HUES6 (cell line): ENCODE measurements around the gene MYRF.

Source experiments
- H3K27ac ChIP-seq: 2 replicates; pipeline ENCODE4 v1.7.0; 2013; ENCODE audit warnings: low read depth, mild to moderate bottlenecking, low read length, inconsistent platforms
- H3K27me3 ChIP-seq: 2 replicates; pipeline ENCODE4 v1.6.1; 2013; ENCODE audit warnings: low read length; ENCODE audit not compliant: control insufficient read depth, insufficient read depth
- H3K36me3 ChIP-seq: 2 replicates; pipeline ENCODE4 v1.6.1; 2013; ENCODE audit warnings: low read length; ENCODE audit not compliant: control insufficient read depth, insufficient read depth
- H3K4me1 ChIP-seq: 2 replicates; pipeline ENCODE4 v1.6.1; 2013; ENCODE audit warnings: low read length; ENCODE audit not compliant: control insufficient read depth, insufficient read depth
- H3K4me3 ChIP-seq: 2 replicates; pipeline ENCODE4 v1.5.1; 2013; ENCODE audit warnings: low read depth, low read length
- H3K9ac ChIP-seq: one replicate; pipeline ENCODE4 v1.6.1; 2013; ENCODE audit warnings: mild to moderate bottlenecking, low read length
- H3K9me3 ChIP-seq: 2 replicates; pipeline ENCODE4 v1.6.1; 2013; ENCODE audit warnings: low read depth, low read length; ENCODE audit not compliant: control insufficient read depth, insufficient read depth

MYRF gene

DNA sequence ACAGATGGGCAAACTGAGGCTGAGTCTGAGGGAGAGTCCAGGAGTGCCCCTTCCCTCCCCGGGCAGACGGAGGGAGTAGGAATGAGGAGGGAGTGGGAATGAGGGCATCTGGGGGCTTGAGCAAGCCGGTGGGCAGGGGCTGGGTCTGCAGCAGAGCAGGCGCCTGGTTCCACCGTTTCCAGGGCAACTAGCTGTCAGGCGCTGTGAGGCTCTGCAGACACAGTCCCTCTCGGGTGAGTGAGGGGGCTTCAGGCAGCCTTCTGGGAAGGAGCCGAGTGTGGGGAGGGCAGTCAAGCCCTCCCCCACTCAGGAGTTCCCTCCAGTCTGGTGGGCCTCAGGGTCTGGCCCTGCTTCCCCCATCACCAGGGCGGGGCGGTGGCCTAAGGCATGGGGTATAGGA, 20.9 kb downstream of the MYRF start:
- H3K36me3 ChIP-seq, result no peaks in the 10 kb centered on the region; the same call in 1 of the 2 replicates
- H3K9me3 ChIP-seq, result no peaks in the 10 kb centered on the region
- H3K4me3 ChIP-seq, result no peak overlapping the region
- no peak overlapping the region for H3K9ac ChIP-seq
- no peak overlapping the region for H3K27ac ChIP-seq
- no peaks in the 10 kb centered on the region for H3K27me3 ChIP-seq
- peaks cover 41% of the 10 kb centered on the region for H3K4me1 ChIP-seq

DNA sequence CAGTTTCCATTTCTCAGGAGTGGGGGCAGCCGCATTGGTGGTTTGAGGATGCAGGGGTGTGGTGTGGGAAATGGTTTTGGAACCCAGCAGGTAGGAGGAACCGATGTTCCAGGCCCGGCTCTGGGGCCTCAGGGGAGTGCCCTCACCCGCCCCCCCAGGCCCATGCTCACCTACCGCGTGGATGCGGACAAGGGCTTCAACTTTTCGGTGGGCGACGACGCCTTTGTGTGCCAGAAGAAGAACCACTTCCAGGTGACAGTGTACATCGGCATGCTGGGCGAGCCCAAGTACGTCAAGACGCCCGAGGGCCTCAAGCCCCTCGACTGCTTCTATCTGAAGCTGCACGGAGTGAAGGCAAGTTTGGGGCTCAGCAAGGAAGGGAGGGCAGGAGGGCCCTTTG, 21.4 kb downstream of the MYRF start:
- Histone ChIP-seq H3K27me3 (no peaks in the 10 kb centered on the region), H3K27ac (no peak overlapping the region), H3K4me1 (peaks cover 41% of the 10 kb centered on the region), H3K4me3 (no peak overlapping the region), H3K36me3 (no peaks in the 10 kb centered on the region; the same call in 1 of the 2 replicates), H3K9ac (no peak overlapping the region), H3K9me3 (no peaks in the 10 kb centered on the region)

DNA sequence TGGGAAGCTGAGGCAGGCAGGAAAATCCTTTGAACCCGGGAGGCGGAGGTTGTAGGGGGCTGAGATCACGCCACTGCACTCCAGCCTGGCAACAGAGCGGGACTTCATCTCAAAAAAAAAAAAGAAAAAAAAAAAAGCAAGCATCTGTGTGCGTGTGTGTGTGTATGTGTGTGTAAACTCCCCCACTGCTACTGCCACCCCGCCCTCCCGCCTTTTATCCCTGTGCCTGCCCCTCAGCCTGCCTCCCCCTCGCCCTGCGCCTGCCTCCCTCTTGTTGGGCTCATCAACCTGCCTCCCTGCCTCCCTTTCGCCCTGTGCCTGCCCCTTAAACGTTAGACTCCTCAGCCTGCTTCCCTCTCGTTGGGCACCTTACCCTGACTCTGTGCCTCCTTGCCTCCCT, 22.0 kb downstream of the MYRF start:
- Histone ChIP-seq H3K4me3 (no peak overlapping the region), H3K36me3 (no peaks in the 10 kb centered on the region; the same call in 1 of the 2 replicates), H3K4me1 (peaks cover 39% of the 10 kb centered on the region), H3K27ac (no peak overlapping the region), H3K9me3 (no peaks in the 10 kb centered on the region), H3K9ac (no peak overlapping the region), H3K27me3 (no peaks in the 10 kb centered on the region)

DNA sequence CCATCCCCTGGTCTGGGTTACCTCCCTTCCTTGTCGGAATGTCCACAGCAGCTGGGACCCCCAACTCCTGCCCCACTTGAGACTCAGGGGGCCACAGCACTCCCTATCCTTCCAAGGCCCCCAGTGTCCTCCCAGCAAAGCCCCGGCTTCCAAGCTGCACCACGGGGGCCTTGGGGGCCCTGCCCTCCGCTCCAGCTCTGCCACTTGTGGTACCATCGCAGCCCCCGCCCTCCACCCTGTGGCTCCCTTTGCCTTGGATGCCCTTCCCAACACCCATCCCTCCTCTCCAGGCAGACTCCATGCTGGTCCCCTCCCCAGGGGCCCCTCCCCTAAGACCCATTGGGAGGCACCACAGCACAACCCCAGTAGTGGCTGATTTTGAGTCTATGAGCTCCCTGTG, 22.7 kb downstream of the MYRF start:
- H3K9ac ChIP-seq, result no peak overlapping the region
- peaks cover 34% of the 10 kb centered on the region for H3K4me1 ChIP-seq
- no peaks in the 10 kb centered on the region for H3K27me3 ChIP-seq
- no peak overlapping the region for H3K4me3 ChIP-seq
- H3K9me3 ChIP-seq, result no peaks in the 10 kb centered on the region
- H3K36me3 ChIP-seq, result peaks cover 5% of the 10 kb centered on the region; the same call in 1 of the 2 replicates
- no peak overlapping the region for H3K27ac ChIP-seq

DNA sequence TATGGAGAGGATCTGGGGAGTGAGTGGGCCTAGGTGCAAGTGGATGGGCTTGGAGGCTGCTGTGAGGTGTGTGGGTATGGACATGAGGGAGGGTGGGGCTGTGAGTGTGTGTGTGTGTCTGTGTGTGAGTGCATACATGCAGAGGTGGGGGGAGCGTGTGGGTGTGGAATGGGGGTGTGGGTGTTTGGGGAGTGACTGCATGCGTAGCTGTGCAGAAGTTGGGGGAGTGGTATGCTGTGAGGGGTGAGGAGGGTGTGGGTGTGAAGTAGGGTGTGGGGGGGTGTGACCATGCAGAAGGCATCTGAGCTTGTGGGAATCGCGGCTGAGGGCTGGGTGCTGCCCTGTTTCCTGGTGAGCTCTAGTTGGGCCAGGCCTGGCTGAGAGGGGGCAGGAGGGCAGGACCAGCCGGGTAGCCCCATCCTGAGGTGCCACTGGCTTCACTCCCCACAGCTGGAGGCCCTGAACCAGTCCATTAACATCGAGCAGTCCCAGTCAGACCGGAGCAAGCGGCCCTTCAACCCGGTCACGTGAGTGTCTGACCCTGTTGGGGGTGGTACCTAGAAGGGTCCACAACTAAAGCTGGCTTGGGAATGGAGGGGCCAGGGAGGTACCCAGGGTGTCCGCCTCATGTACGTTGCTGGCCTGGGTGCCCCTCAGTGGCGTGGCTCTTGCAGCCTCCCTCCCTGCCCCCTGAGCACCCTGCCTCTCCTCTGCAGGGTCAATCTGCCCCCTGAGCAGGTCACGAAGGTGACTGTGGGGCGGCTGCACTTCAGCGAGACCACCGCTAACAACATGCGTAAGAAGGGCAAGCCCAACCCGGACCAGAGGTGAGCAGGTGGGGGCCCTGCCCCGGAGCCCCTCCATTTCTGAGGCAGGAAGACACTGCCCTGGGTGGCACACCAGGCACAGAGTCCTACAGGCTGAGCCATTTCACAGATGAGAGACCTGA, 23.4 kb downstream of the MYRF start:
- H3K4me3 ChIP-seq, result no peak overlapping the region
- no peaks in the 10 kb centered on the region for H3K9me3 ChIP-seq
- no peaks in the 10 kb centered on the region for H3K27me3 ChIP-seq
- H3K36me3 ChIP-seq, result peaks cover 7% of the 10 kb centered on the region; the same call in 1 of the 2 replicates
- no peak overlapping the region for H3K9ac ChIP-seq
- no peak overlapping the region for H3K27ac ChIP-seq
- peaks cover 34% of the 10 kb centered on the region for H3K4me1 ChIP-seq

DNA sequence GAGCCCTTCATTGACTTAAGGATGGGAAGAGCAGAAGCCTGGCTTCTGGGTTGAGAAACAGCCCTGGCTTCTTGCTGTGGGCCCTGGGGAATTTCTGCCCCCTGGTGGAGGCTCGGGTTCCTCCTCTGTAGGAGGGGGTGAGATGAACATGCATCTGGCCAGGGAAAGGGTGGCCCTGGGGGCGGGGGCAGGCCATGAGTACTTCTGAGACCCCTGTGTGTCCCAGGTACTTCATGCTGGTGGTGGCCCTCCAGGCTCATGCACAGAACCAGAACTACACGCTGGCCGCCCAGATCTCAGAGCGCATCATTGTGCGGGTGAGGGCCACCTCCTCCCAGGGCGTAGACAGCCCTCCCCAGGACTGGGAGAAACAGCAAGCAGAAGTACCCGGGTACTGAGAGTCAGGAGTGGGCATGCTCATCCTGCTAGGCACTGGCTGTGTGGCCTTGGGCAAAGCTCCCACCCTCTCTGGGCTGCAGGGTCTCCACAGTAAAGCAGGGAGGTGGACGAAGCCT, 24.2 kb downstream of the MYRF start:
- H3K27ac ChIP-seq, result no peak overlapping the region

DNA sequence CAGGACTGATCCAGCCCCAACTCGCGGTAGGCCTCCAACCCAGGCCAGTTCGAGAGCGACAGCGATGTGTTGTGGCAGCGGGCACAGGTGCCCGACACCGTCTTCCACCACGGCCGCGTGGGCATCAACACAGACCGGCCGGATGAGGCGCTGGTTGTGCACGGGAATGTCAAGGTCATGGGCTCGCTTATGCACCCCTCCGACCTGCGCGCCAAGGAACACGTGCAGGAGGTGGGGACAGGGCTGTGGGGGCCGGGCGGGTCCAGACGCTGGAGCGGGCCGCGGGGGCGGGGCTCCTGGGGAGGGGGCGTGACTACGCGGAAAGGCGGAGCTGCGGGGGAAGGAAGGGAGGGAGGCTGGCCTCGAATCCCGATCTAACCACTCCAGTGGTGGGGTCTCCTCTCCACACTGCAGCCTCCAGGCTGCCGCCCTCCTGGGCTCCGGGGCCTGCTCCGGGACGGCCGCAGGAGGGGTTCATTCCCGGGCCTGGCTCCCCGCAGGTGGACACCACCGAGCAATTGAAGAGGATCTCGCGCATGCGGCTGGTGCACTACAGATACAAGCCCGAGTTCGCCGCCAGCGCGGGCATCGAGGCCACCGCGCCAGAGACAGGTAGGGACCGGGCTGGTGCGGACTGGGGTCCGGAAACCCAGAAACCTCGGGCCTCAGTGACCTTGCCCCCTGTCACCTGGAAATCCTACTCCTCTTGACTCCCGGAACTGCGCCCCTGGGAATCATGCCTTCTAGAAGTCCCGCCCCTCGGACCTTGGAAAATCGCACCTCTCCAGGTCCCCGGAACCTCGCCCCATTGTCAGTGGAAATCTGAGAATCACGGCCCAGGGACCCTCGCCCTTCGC, 25.0 kb downstream of the MYRF start:
- peaks cover 10% of the 10 kb centered on the region; the same call in 1 of the 2 replicates for H3K36me3 ChIP-seq
- H3K27ac ChIP-seq, result no peak overlapping the region
- peaks cover 18% of the 10 kb centered on the region for H3K4me1 ChIP-seq
- no peak overlapping the region for H3K4me3 ChIP-seq
- no peaks in the 10 kb centered on the region for H3K27me3 ChIP-seq
- no peak overlapping the region for H3K9ac ChIP-seq
- no peaks in the 10 kb centered on the region for H3K9me3 ChIP-seq

More for the DNA sequence above, 24.2 kb downstream of the MYRF start:
- Histone ChIP-seq H3K4me1 (peaks cover 27% of the 10 kb centered on the region), H3K27me3 (no peaks in the 10 kb centered on the region), H3K9me3 (no peaks in the 10 kb centered on the region), H3K36me3 (peaks cover 9% of the 10 kb centered on the region; the same call in 1 of the 2 replicates), H3K9ac (no peak overlapping the region), H3K4me3 (no peak overlapping the region)

DNA sequence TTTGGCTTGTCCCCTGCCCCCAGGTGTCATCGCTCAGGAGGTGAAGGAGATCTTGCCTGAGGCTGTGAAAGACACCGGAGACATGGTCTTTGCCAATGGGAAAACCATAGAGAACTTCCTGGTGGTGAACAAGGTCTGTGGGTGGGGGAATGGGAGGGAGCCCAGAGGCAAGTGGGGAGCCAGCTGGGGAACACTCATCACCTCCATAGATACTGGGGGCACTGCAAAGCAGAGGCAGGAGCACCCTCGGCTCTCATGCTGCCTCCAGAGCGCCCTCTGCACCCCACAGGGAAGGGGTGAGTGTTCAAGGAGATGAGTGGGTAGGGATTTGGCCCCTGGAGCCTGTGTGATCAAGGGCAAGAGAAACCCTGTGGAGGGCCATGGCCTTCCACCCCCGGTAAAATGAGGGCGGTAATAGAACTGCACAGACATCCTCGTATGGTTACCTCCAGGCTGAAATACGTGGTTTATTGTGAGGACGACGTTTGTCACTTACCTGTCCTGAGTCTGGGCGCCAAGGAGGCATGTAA, 26.0 kb downstream of the MYRF start:
- Histone ChIP-seq H3K27me3 (no peaks in the 10 kb centered on the region), H3K36me3 (peaks cover 19% of the 10 kb centered on the region; the same call in 1 of the 2 replicates), H3K9me3 (no peaks in the 10 kb centered on the region), H3K9ac (no peak overlapping the region), H3K4me3 (no peak overlapping the region), H3K4me1 (peaks cover 16% of the 10 kb centered on the region), H3K27ac (no peak overlapping the region)

DNA sequence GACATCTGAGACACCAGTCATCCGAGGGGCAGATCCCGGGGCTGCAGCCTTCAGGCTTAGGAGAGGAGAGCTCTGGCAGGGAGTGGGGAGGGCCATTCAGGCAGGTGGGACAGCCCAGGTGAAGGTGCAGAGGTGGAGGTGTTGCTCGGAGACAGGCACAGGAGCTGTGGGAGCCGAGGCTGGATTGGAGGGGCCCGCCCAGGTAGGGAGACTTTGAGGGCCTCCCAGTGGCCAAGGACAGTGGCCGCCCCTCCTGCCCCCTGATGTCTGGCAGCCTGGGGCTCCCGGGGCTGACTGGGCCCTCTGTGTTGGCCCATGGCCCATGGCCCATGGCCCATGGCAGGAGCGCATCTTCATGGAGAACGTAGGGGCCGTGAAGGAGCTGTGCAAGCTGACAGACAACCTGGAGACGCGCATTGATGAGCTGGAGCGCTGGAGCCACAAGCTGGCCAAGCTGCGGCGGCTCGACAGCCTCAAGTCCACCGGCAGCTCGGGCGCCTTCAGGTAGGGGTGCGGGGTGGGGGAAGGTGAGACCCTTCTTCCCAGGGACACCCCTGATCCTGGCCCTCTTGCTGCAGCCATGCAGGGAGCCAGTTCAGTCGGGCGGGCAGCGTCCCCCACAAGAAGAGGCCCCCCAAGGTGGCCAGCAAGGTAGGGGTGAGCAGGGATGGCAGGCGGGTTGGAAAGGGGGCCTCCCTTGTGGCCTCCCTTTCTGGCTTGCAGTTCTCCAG, 26.6 kb downstream of the MYRF start:
- H3K4me1 ChIP-seq, result peaks cover 13% of the 10 kb centered on the region
- no peak overlapping the region for H3K27ac ChIP-seq
- no peaks in the 10 kb centered on the region for H3K27me3 ChIP-seq
- no peak overlapping the region for H3K9ac ChIP-seq
- H3K9me3 ChIP-seq, result no peaks in the 10 kb centered on the region
- peaks cover 21% of the 10 kb centered on the region; the same call in 1 of the 2 replicates for H3K36me3 ChIP-seq
- no peak overlapping the region for H3K4me3 ChIP-seq
